AG04449 (cell line): Measurements from ENCODE around the gene REG4.
A peak's percentile ranks its signal among the peaks of the same experiment; 100 is the strongest.
"Not testable (repeated sequence)": the region's sequence is repeated elsewhere in the genome, so short reads cannot be mapped to it uniquely, and the experiment has no call there.

Experiments used
- CTCF ChIA-PET: fragments of 350-600 bp; formaldehyde crosslinking; extraction: SDS; loops from one replicate; lab custom pipeline; 2021; ENCODE audit warnings: antibody characterized with exemption; lab: Yijun Ruan, JAX
- POLR2A ChIA-PET: fragments of 400-600, 350-600 bp; formaldehyde crosslinking; extraction: SDS; loops from one replicate; lab custom pipeline; 2020; ENCODE audit warnings: antibody characterized with exemption, inconsistent platforms; lab: Yijun Ruan, JAX
- DNase-seq: peaks from one replicate; pipeline ENCODE4 v3.0.0-alpha.2; 2010; ENCODE audit warnings: low read depth, low spot score
- H3K4me3 ChIP-seq: 2 replicates; pipeline ENCODE4 v1.5.1; 2011; ENCODE audit warnings: low read depth, mild to moderate bottlenecking, control low read depth, low read length
- CTCF ChIP-seq: IDR thresholded peaks from one replicate; pipeline ENCODE4 v1.5.1; 2011; ENCODE audit warnings: mild to moderate bottlenecking, moderate library complexity, low read length, control low read depth, inconsistent platforms; ENCODE audit not compliant: insufficient read depth; ENCODE audit errors: missing control alignments

Gene REG4

GRCh38 chr1:119811387-119811786, at the start of gene REG4:
Gene REG4, minus strand, starts transcription at chr1:119811460. Its CDS starts 2,691 bp downstream, at chr1:119808769.
- CTCF ChIA-PET: interaction anchor here (0.9 to 6.0 kb wide), 6 partner anchors 9 to 67 kb away, joined by 3 to 59 read pairs (median 5); no protein-coding TSS in a partner anchor

GRCh38 chr1:119859647-119860046, 48.4 kb upstream of the REG4 start:
- H3K4me3 ChIP-seq: no peak overlapping the region
- TF ChIP-seq CTCF: no peak
- ChIA-PET POLR2A (no interaction called here), CTCF (interaction anchor here (1.1 to 2.8 kb wide), 6 partner anchors 8 to 51 kb away, joined by 3 to 14 read pairs (median 4); no protein-coding TSS in a partner anchor)
- no peak for DNase-seq

More at GRCh38 chr1:119811387-119811786, at the start of gene REG4:
- no peak for TF ChIP-seq CTCF
- H3K4me3 ChIP-seq: no peak within 1 kb of the TSS
- no peak for DNase-seq
- POLR2A ChIA-PET: no interaction called here

GRCh38 chr1:119858556-119859214, 47.4 kb upstream of the REG4 start:
- CTCF ChIA-PET: interaction anchor here (1.3 to 2.8 kb wide), 4 partner anchors 9 to 50 kb away, joined by 3 to 14 read pairs (median 5); no protein-coding TSS in a partner anchor

GRCh38 chr1:119858126-119858525, 46.9 kb upstream of the REG4 start:
- H3K4me3 ChIP-seq: no peak overlapping the region
- ChIA-PET CTCF (no interaction called here), POLR2A (no interaction called here)
- no peak for DNase-seq
- no peak for TF ChIP-seq CTCF

More at GRCh38 chr1:119858556-119859214, 47.4 kb upstream of the REG4 start:
- DNase-seq, POLR2A ChIA-PET, H3K4me3 ChIP-seq: not testable (repeated sequence)

- DNase-seq: no peak
- CTCF ChIA-PET: interaction anchor here (1.1 kb wide), 2 partner anchors 8 to 13 kb away, joined by 3 to 4 read pairs; no protein-coding TSS in a partner anchor
- TF ChIP-seq CTCF: no peak
- H3K4me3 ChIP-seq: no peak overlapping the region
- POLR2A ChIA-PET: no interaction called here
Measured at GRCh38 chr1:119853155-119853554, 41.9 kb upstream of the REG4 start.

- TF ChIP-seq CTCF: peak; percentile 13
Measured at GRCh38 chr1:119844206-119844605, 32.9 kb upstream of the REG4 start.

GRCh38 chr1:119841306-119841705, 30.0 kb upstream of the REG4 start:
- TF ChIP-seq CTCF: no peak
- ChIA-PET POLR2A (no interaction called here), CTCF (no interaction called here)
- DNase-seq: no peak
- no peak overlapping the region for H3K4me3 ChIP-seq

More at GRCh38 chr1:119844206-119844605, 32.9 kb upstream of the REG4 start:
- H3K4me3 ChIP-seq, DNase-seq, POLR2A ChIA-PET: not testable (repeated sequence)
- CTCF ChIA-PET: interaction anchor here (1.0 to 2.7 kb wide), 9 partner anchors 12 to 124 kb away, joined by 3 to 8 read pairs (median 4); no protein-coding TSS in a partner anchor
